Activated naive CD8-positive, alpha-beta T cell (primary cell): Measurements from ENCODE around the gene GABRB1.
"Not testable (repeated sequence)": the region's sequence is repeated elsewhere in the genome, so short reads cannot be mapped to it uniquely, and the experiment has no call there.

Source experiments
- H3K27ac Mint-ChIP-seq: one replicate; pipeline ENCODE4 v1.8.0; 2021; ENCODE audit warnings: mixed read lengths
- H3K27me3 Mint-ChIP-seq: one replicate; pipeline ENCODE4 v1.8.0; 2021; ENCODE audit warnings: mixed read lengths
- H3K36me3 Mint-ChIP-seq: one replicate; pipeline ENCODE4 v1.8.0; 2021; ENCODE audit warnings: mixed read lengths
- H3K4me1 Mint-ChIP-seq: one replicate; pipeline ENCODE4 v1.8.0; 2021; ENCODE audit warnings: low read depth, mixed read lengths
- H3K4me3 Mint-ChIP-seq: one replicate; pipeline ENCODE4 v1.8.0; 2021; ENCODE audit warnings: mild to moderate bottlenecking, mixed read lengths
- H3K9me3 Mint-ChIP-seq: one replicate; pipeline ENCODE4 v1.8.0; 2021; ENCODE audit warnings: low read depth, mixed read lengths

GABRB1 gene

GRCh38 chr4:47235721-47236120 is 204.4 kb downstream of the GABRB1 start:
- Mint-ChIP-seq H3K9me3 (no peaks in the 10 kb centered on the region), H3K27me3 (no peaks in the 10 kb centered on the region), H3K27ac (no peak overlapping the region), H3K36me3 (no peaks in the 10 kb centered on the region), H3K4me1 (no peaks in the 10 kb centered on the region), H3K4me3 (no peak overlapping the region)

GRCh38 chr4:47238667-47239066 is 207.3 kb downstream of the GABRB1 start:
- no peaks in the 10 kb centered on the region for H3K27me3 Mint-ChIP-seq
- H3K9me3 Mint-ChIP-seq: no peaks in the 10 kb centered on the region
- H3K27ac Mint-ChIP-seq: no peak overlapping the region
- H3K36me3 Mint-ChIP-seq: no peaks in the 10 kb centered on the region
- no peak overlapping the region for H3K4me3 Mint-ChIP-seq
- no peaks in the 10 kb centered on the region for H3K4me1 Mint-ChIP-seq

- H3K36me3 Mint-ChIP-seq: no peaks in the 10 kb centered on the region
- no peaks in the 10 kb centered on the region for H3K4me1 Mint-ChIP-seq
- H3K9me3 Mint-ChIP-seq: no peaks in the 10 kb centered on the region
- no peaks in the 10 kb centered on the region for H3K27me3 Mint-ChIP-seq
- no peak overlapping the region for H3K27ac Mint-ChIP-seq
- no peak overlapping the region for H3K4me3 Mint-ChIP-seq
Observed at GRCh38 chr4:47239649-47240048, 208.3 kb downstream of the GABRB1 start.

GRCh38 chr4:47251348-47252135 is 220.2 kb downstream of the GABRB1 start:
- H3K9me3 Mint-ChIP-seq: peaks cover 7% of the 10 kb centered on the region
- H3K4me3 Mint-ChIP-seq: no peak overlapping the region
- no peaks in the 10 kb centered on the region for H3K4me1 Mint-ChIP-seq
- H3K27me3 Mint-ChIP-seq: peaks cover 1% of the 10 kb centered on the region
- H3K27ac Mint-ChIP-seq: no peak overlapping the region
- H3K36me3 Mint-ChIP-seq: no peaks in the 10 kb centered on the region

GRCh38 chr4:47263721-47264120 is 232.4 kb downstream of the GABRB1 start:
- Mint-ChIP-seq H3K4me3 (no peak overlapping the region), H3K27ac (no peak overlapping the region), H3K4me1 (no peaks in the 10 kb centered on the region), H3K36me3 (no peaks in the 10 kb centered on the region), H3K27me3 (peaks cover 6% of the 10 kb centered on the region), H3K9me3 (no peaks in the 10 kb centered on the region)

- Mint-ChIP-seq H3K9me3 (no peaks in the 10 kb centered on the region), H3K4me1 (no peaks in the 10 kb centered on the region), H3K36me3 (no peaks in the 10 kb centered on the region), H3K27ac (no peak overlapping the region), H3K27me3 (peaks cover 4% of the 10 kb centered on the region), H3K4me3 (no peak overlapping the region)
Observed at GRCh38 chr4:47270201-47270888, 239.0 kb downstream of the GABRB1 start.

- no peaks in the 10 kb centered on the region for H3K27me3 Mint-ChIP-seq
- H3K27ac Mint-ChIP-seq: no peak overlapping the region
- no peaks in the 10 kb centered on the region for H3K9me3 Mint-ChIP-seq
Observed at GRCh38 chr4:47271291-47271690, 239.9 kb downstream of the GABRB1 start.

GRCh38 chr4:47274901-47275300 is 243.5 kb downstream of the GABRB1 start:
- no peak overlapping the region for H3K27ac Mint-ChIP-seq
- no peak overlapping the region for H3K4me3 Mint-ChIP-seq
- no peaks in the 10 kb centered on the region for H3K36me3 Mint-ChIP-seq
- H3K4me1 Mint-ChIP-seq: no peaks in the 10 kb centered on the region
- no peaks in the 10 kb centered on the region for H3K27me3 Mint-ChIP-seq
- peaks cover 3% of the 10 kb centered on the region for H3K9me3 Mint-ChIP-seq

More at GRCh38 chr4:47271291-47271690, 239.9 kb downstream of the GABRB1 start:
- Mint-ChIP-seq H3K4me1 (no peaks in the 10 kb centered on the region), H3K4me3 (no peak overlapping the region), H3K36me3 (no peaks in the 10 kb centered on the region)

GRCh38 chr4:47275595-47275994 is 244.2 kb downstream of the GABRB1 start:
- Mint-ChIP-seq H3K4me1 (no peaks in the 10 kb centered on the region), H3K27me3 (no peaks in the 10 kb centered on the region), H3K9me3 (peaks cover 3% of the 10 kb centered on the region), H3K4me3 (no peak overlapping the region), H3K27ac (no peak overlapping the region), H3K36me3 (no peaks in the 10 kb centered on the region)

GRCh38 chr4:47278631-47279030 is 247.3 kb downstream of the GABRB1 start:
- Mint-ChIP-seq H3K36me3 (no peaks in the 10 kb centered on the region), H3K27me3 (peaks cover 3% of the 10 kb centered on the region), H3K9me3 (peaks cover 3% of the 10 kb centered on the region), H3K27ac (no peak overlapping the region), H3K4me3 (no peak overlapping the region), H3K4me1 (no peaks in the 10 kb centered on the region)

GRCh38 chr4:47287735-47288134 is 256.4 kb downstream of the GABRB1 start:
- Mint-ChIP-seq H3K9me3 (no peaks in the 10 kb centered on the region), H3K27ac (no peak overlapping the region), H3K4me3 (no peak overlapping the region), H3K27me3 (peaks cover 5% of the 10 kb centered on the region), H3K4me1 (no peaks in the 10 kb centered on the region), H3K36me3 (no peaks in the 10 kb centered on the region)

- Mint-ChIP-seq H3K4me1 (no peaks in the 10 kb centered on the region), H3K4me3 (no peak overlapping the region), H3K9me3 (no peaks in the 10 kb centered on the region), H3K27me3 (peaks cover 1% of the 10 kb centered on the region), H3K27ac (no peak overlapping the region), H3K36me3 (no peaks in the 10 kb centered on the region)
Observed at GRCh38 chr4:47289805-47290204, 258.4 kb downstream of the GABRB1 start.

GRCh38 chr4:47290873-47291272 is 259.5 kb downstream of the GABRB1 start:
- not testable (repeated sequence) for H3K36me3 Mint-ChIP-seq, H3K27me3 Mint-ChIP-seq, H3K4me1 Mint-ChIP-seq

GRCh38 chr4:47309165-47309564 is 277.8 kb downstream of the GABRB1 start:
- H3K9me3 Mint-ChIP-seq: no peaks in the 10 kb centered on the region
- no peak overlapping the region for H3K27ac Mint-ChIP-seq
- peaks cover 3% of the 10 kb centered on the region for H3K27me3 Mint-ChIP-seq
- no peak overlapping the region for H3K4me3 Mint-ChIP-seq
- no peaks in the 10 kb centered on the region for H3K36me3 Mint-ChIP-seq
- H3K4me1 Mint-ChIP-seq: no peaks in the 10 kb centered on the region

More at GRCh38 chr4:47290873-47291272, 259.5 kb downstream of the GABRB1 start:
- not testable (repeated sequence) for H3K9me3 Mint-ChIP-seq, H3K27ac Mint-ChIP-seq, H3K4me3 Mint-ChIP-seq

GRCh38 chr4:47312170-47312569 is 280.8 kb downstream of the GABRB1 start:
- Mint-ChIP-seq H3K27me3 (no peaks in the 10 kb centered on the region), H3K9me3 (no peaks in the 10 kb centered on the region), H3K36me3 (no peaks in the 10 kb centered on the region), H3K4me1 (no peaks in the 10 kb centered on the region), H3K4me3 (no peak overlapping the region), H3K27ac (no peak overlapping the region)
